ES-I3 (cell line): Measurements from ENCODE around the gene MIS12.

Experiments
- H3K36me3 ChIP-seq: 2 replicates; pipeline ENCODE4 v1.6.1; 2013; ENCODE audit warnings: mild to moderate bottlenecking, low read length, control low read depth, moderate library complexity; ENCODE audit not compliant: insufficient read depth
- H3K4me1 ChIP-seq: 2 replicates; pipeline ENCODE4 v1.6.1; 2013; ENCODE audit warnings: mild to moderate bottlenecking, control low read depth, low read length; ENCODE audit not compliant: insufficient read depth
- H3K9ac ChIP-seq: 2 replicates; pipeline ENCODE4 v1.6.1; 2013; ENCODE audit warnings: low read depth, mild to moderate bottlenecking, low read length, moderate library complexity
- H3K9me3 ChIP-seq: 2 replicates; pipeline ENCODE4 v1.6.1; 2013; ENCODE audit warnings: mild to moderate bottlenecking, low read length, moderate library complexity; ENCODE audit not compliant: control insufficient read depth, insufficient read depth

MIS12 gene

GRCh38 chr17:5478992-5479391, 7.4 kb upstream of the MIS12 start:
- H3K9ac ChIP-seq: no peak overlapping the region
- H3K9me3 ChIP-seq: no peaks in the 10 kb centered on the region; the same call in 1 of the 2 replicates
- H3K4me1 ChIP-seq: no peaks in the 10 kb centered on the region
- peaks cover 40% of the 10 kb centered on the region for H3K36me3 ChIP-seq

- Histone ChIP-seq H3K36me3 (peaks cover 36% of the 10 kb centered on the region), H3K9me3 (no peaks in the 10 kb centered on the region; the same call in 1 of the 2 replicates), H3K4me1 (no peaks in the 10 kb centered on the region), H3K9ac (no peak overlapping the region)
Measured at GRCh38 chr17:5480962-5481361, 5.4 kb upstream of the MIS12 start.

GRCh38 chr17:5481451-5481850, 4.9 kb upstream of the MIS12 start:
- Histone ChIP-seq H3K9me3 (no peaks in the 10 kb centered on the region; the same call in 1 of the 2 replicates), H3K9ac (no peak overlapping the region), H3K36me3 (peaks cover 36% of the 10 kb centered on the region), H3K4me1 (no peaks in the 10 kb centered on the region)

GRCh38 chr17:5485270-5486205, 828 bp upstream of the MIS12 start, which contains the start of gene DERL2:
DERL2 (minus strand) TSS chr17:5486178; CDS start chr17:5486161, 17 bp downstream.
- H3K9me3 ChIP-seq: no peaks in the 10 kb centered on the region
- peak within 1 kb of the TSS; percentile 98 for H3K9ac ChIP-seq
- no peaks in the 10 kb centered on the region; the same call in 1 of the 2 replicates for H3K4me1 ChIP-seq
- peaks cover 24% of the 10 kb centered on the region for H3K36me3 ChIP-seq

GRCh38 chr17:5488752-5489151, 2.4 kb downstream of the MIS12 start:
- Histone ChIP-seq H3K36me3 (peaks cover 10% of the 10 kb centered on the region; the same call in 1 of the 2 replicates), H3K9me3 (no peaks in the 10 kb centered on the region), H3K4me1 (no peaks in the 10 kb centered on the region; the same call in 1 of the 2 replicates), H3K9ac (no peak overlapping the region)

GRCh38 chr17:5492970-5493369, 6.6 kb downstream of the MIS12 start:
- H3K4me1 ChIP-seq: no peaks in the 10 kb centered on the region; the same call in 1 of the 2 replicates
- no peak overlapping the region for H3K9ac ChIP-seq
- H3K36me3 ChIP-seq: 0 out of 2 replicates have a peak, but pooled peaks cover 6% of the 10 kb centered on the region
- H3K9me3 ChIP-seq: no peaks in the 10 kb centered on the region

- H3K36me3 ChIP-seq: no peaks in the 10 kb centered on the region
- no peaks in the 10 kb centered on the region for H3K9me3 ChIP-seq
- peak overlapping the region; percentile 59 for H3K9ac ChIP-seq
- H3K4me1 ChIP-seq: no peaks in the 10 kb centered on the region
Measured at GRCh38 chr17:5499476-5500231, 13.3 kb downstream of the MIS12 start.

- H3K9me3 ChIP-seq: no peaks in the 10 kb centered on the region
- H3K4me1 ChIP-seq: no peaks in the 10 kb centered on the region
- no peaks in the 10 kb centered on the region for H3K36me3 ChIP-seq
- H3K9ac ChIP-seq: peak overlapping the region; percentile 59
Measured at GRCh38 chr17:5500247-5500588, 13.9 kb downstream of the MIS12 start.

GRCh38 chr17:5500589-5501391, 14.4 kb downstream of the MIS12 start:
- Histone ChIP-seq H3K4me1 (no peaks in the 10 kb centered on the region), H3K36me3 (no peaks in the 10 kb centered on the region), H3K9ac (peak overlapping the region; percentile 59; the same call in 1 of the 2 replicates), H3K9me3 (no peaks in the 10 kb centered on the region)

- no peaks in the 10 kb centered on the region for H3K4me1 ChIP-seq
- no peaks in the 10 kb centered on the region for H3K9me3 ChIP-seq
- no peaks in the 10 kb centered on the region for H3K36me3 ChIP-seq
- H3K9ac ChIP-seq: no peak overlapping the region
Measured at GRCh38 chr17:5501685-5502084, 15.3 kb downstream of the MIS12 start.

GRCh38 chr17:5502552-5502951, 16.2 kb downstream of the MIS12 start:
- H3K36me3 ChIP-seq: no peaks in the 10 kb centered on the region
- no peaks in the 10 kb centered on the region for H3K4me1 ChIP-seq
- H3K9me3 ChIP-seq: no peaks in the 10 kb centered on the region
- H3K9ac ChIP-seq: no peak overlapping the region

- Histone ChIP-seq H3K4me1 (no peaks in the 10 kb centered on the region), H3K36me3 (no peaks in the 10 kb centered on the region), H3K9me3 (no peaks in the 10 kb centered on the region), H3K9ac (no peak overlapping the region)
Measured at GRCh38 chr17:5506307-5506706, 19.9 kb downstream of the MIS12 start.

GRCh38 chr17:5508810-5509209, 22.4 kb downstream of the MIS12 start:
- H3K4me1 ChIP-seq: no peaks in the 10 kb centered on the region

GRCh38 chr17:5509482-5509881, 23.1 kb downstream of the MIS12 start:
- Histone ChIP-seq H3K9me3 (no peaks in the 10 kb centered on the region), H3K9ac (no peak overlapping the region), H3K4me1 (no peaks in the 10 kb centered on the region), H3K36me3 (no peaks in the 10 kb centered on the region)

More at GRCh38 chr17:5508810-5509209, 22.4 kb downstream of the MIS12 start:
- Histone ChIP-seq H3K9me3 (no peaks in the 10 kb centered on the region), H3K36me3 (no peaks in the 10 kb centered on the region), H3K9ac (no peak overlapping the region)
